HepG2 (cell line): ENCODE measurements around the gene IGF2. TPM values are rescaled to one million over a fixed set of nuclear protein-coding genes. Genes with fewer than 3 reads are reported as not detected.

ENCODE experiments used
- AKAP8 ChIP-seq: sonication (generic); formaldehyde crosslinking; IDR thresholded peaks from 2 replicates; pipeline ENCODE4 v1.5.1; 2020; ENCODE audit warnings: mild to moderate bottlenecking, missing genetic modification reagents
- ATF5 ChIP-seq: sonication (generic); formaldehyde crosslinking; IDR thresholded peaks from 2 replicates; pipeline ENCODE4 v1.4.0; 2020; ENCODE audit warnings: mild to moderate bottlenecking, low read depth, missing genetic modification reagents
- BATF2 ChIP-seq: sonication (generic); formaldehyde crosslinking; IDR thresholded peaks from 2 replicates; pipeline ENCODE4 v1.8.0; 2022; ENCODE audit warnings: mild to moderate bottlenecking, missing genetic modification reagents, moderate library complexity
- CBX1 ChIP-seq: IDR thresholded peaks from one replicate; pipeline ENCODE4 v1.6.1; 2016; ENCODE audit warnings: antibody characterized with exemption, low read depth
- DR1 ChIP-seq: sonication (generic); formaldehyde crosslinking; IDR thresholded peaks from 2 replicates; pipeline ENCODE4 v1.8.0; 2021; ENCODE audit warnings: mild to moderate bottlenecking, missing genetic modification reagents, inconsistent platforms
- ETV5 ChIP-seq: IDR thresholded peaks from 2 replicates; pipeline ENCODE4 v1.6.1; 2018; ENCODE audit warnings: missing biosample characterization, missing genetic modification reagents, inconsistent platforms, borderline replicate concordance
- FOXJ3 ChIP-seq: sonication (generic); formaldehyde crosslinking; IDR thresholded peaks from 2 replicates; pipeline ENCODE4 v1.4.0; 2020; ENCODE audit warnings: missing genetic modification reagents, mild to moderate bottlenecking, borderline replicate concordance
- HMGA1 ChIP-seq: sonication (generic); formaldehyde crosslinking; conservative IDR thresholded peaks from 2 replicates; pipeline ENCODE4 v1.4.0; 2020; ENCODE audit warnings: missing genetic modification reagents
- HNF1B ChIP-seq: sonication (generic); formaldehyde crosslinking; IDR thresholded peaks from 2 replicates; pipeline ENCODE4 v1.5.1; 2020; ENCODE audit warnings: mild to moderate bottlenecking, moderate library complexity, missing genetic modification reagents
- KDM2A ChIP-seq: sonication (generic); formaldehyde crosslinking; IDR thresholded peaks from 2 replicates; pipeline ENCODE4 v1.4.0; 2020; ENCODE audit warnings: low read depth, missing genetic modification reagents, borderline replicate concordance
- MTF2 ChIP-seq: sonication (generic); formaldehyde crosslinking; IDR thresholded peaks from 2 replicates; pipeline ENCODE4 v1.5.0; 2020; ENCODE audit warnings: missing genetic modification reagents, borderline replicate concordance
- POLR2AphosphoS5 ChIP-seq: IDR thresholded peaks from 2 replicates; pipeline ENCODE4 v1.6.1; 2012; ENCODE audit warnings: low read depth, low read length
- SALL1 ChIP-seq: sonication (generic); formaldehyde crosslinking; IDR thresholded peaks from 2 replicates; pipeline ENCODE4 v1.8.0; 2022; ENCODE audit warnings: mild to moderate bottlenecking, missing genetic modification reagents
- SRY ChIP-seq: sonication (generic); formaldehyde crosslinking; IDR thresholded peaks from 2 replicates; pipeline ENCODE4 v1.8.0; 2022; ENCODE audit warnings: mild to moderate bottlenecking, missing genetic modification reagents
- TEAD3 ChIP-seq: optimal IDR thresholded peaks from 2 replicates; pipeline ENCODE3; 2016; ENCODE audit warnings: borderline replicate concordance
- TFDP2 ChIP-seq: sonication (generic); formaldehyde crosslinking; IDR thresholded peaks from 2 replicates; pipeline ENCODE4 v1.4.0; 2020; ENCODE audit warnings: missing genetic modification reagents
- ZNF263 ChIP-seq: sonication (generic); formaldehyde crosslinking; IDR thresholded peaks from 2 replicates; pipeline ENCODE4 v1.4.0; 2020; ENCODE audit warnings: missing genetic modification reagents
- ZNF350 ChIP-seq: sonication (generic); formaldehyde crosslinking; IDR thresholded peaks from 2 replicates; pipeline ENCODE4 v1.4.0; 2020; ENCODE audit warnings: mild to moderate bottlenecking, low read depth, missing genetic modification reagents, borderline replicate concordance
- ZNF580 ChIP-seq: IDR thresholded peaks from 2 replicates; pipeline ENCODE4 v1.6.1; 2016; ENCODE audit warnings: low read depth, borderline replicate concordance
- polyA plus RNA-seq, 8 experiments: library from polyadenylated mRNA; depleted of rRNA in 3 of 8; stranded (reverse) in 7 of 8; unstranded in 1 of 8; fragments of >200 nt; fragmentation: Illumina TruSeq in 4 of 8; extraction: Trizol in 4 of 8; gene quantifications; 2 replicates each; pipeline versions ENCODE4 v1.2.1 to v1.2.3, GENCODE V29; 2011 to 2016; ENCODE audit warnings: low read depth in 4 of 8, missing spikeins in 1 of 8, mixed read lengths in 1 of 8; ENCODE audit not compliant: insufficient read depth in 1 of 8
- total RNA-seq, 5 experiments: library from RNA; depleted of rRNA; stranded (reverse); fragments of >200 nt; fragmentation: Illumina TruSeq; extraction: Trizol; gene quantifications; 2 replicates each; pipeline ENCODE4 v1.2.3, GENCODE V29; 2016; ENCODE audit warnings: low read depth in 1 of 5
- TF ChIP-seq, protein P1 (sequence below): sonication (generic); formaldehyde crosslinking; IDR thresholded peaks from 2 replicates; pipeline ENCODE4 v1.8.0; 2022; ENCODE audit warnings: missing genetic modification reagents, mild to moderate bottlenecking, inconsistent platforms, borderline replicate concordance
- TF ChIP-seq, protein P2 (sequence below), 2 experiments: sonication (generic) in 1 of 2; formaldehyde crosslinking in 1 of 2; IDR thresholded peaks; 2 replicates each; pipeline versions ENCODE4 v1.5.1 to v1.6.1; 2011 to 2020; ENCODE audit warnings: borderline replicate concordance in 1 of 2, low read depth in 1 of 2, low read length in 1 of 2, mild to moderate bottlenecking in 1 of 2, missing genetic modification reagents in 1 of 2, moderate library complexity in 1 of 2

Gene IGF2
- total and polyA plus RNA-seq, 2 of the 13 experiments (the other 11 are each of a cell fraction or from before 2014, with no cell fraction given): 79.1 to 254 TPM

DNA sequence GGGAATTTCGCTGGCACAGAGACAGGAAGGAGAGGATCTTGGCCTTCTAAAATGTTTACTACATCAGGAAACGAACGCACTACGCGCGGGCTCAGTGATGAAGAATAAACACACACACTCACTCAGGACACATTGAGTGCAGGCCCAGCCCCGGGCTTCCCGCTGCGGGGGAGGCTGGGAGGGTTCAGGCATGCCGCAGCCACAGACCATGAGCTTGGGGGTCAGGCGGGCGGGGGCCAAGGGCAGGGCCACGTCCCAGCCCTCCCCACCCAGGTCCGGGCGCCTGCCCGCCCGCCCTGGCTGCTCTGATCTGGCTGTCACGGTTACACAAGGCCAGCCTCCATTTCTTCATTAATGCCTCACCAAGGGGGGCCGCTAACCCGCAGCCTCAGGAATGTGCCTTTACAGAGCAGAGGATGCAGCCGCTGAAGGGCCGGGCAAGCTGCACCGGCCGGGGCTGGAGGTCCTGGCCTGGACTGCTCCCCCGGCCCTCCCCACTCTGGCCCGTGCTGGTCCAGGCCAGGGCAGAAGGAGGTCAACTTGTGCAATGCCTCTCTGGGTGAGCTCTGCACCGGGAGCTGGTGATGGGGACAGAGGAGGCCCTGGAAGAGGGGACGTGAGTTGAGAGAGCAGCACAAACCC lies 41.7 kb downstream of the IGF2 start (continued):
- TF ChIP-seq, protein P1, sequence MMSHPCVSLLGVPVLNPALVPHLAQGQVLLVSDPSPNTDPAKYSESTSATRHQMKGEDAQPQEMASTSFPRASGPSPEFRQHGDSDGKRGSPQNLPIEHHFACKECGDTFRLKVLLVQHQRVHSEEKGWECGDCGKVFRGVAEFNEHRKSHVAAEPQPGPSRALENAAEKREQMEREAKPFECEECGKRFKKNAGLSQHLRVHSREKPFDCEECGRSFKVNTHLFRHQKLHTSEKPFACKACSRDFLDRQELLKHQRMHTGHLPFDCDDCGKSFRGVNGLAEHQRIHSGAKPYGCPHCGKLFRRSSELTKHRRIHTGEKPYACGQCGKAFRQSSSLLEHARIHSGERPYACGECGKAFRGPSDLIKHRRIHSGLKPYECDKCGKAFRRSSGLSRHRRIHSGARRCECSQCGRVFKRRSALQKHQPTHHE (CRISPR knock-in tag): peak; percentile 52; the same call in 1 of the 2 replicates
- TF ChIP-seq POLR2AphosphoS5: 0 out of 2 replicates have a peak, but pooled peaks have one; percentile 18
- TF ChIP-seq KDM2A: no peak; the same call in 1 of the 2 replicates
- peak; percentile 76 for TF ChIP-seq TFDP2 (CRISPR knock-in tag)
- peak; percentile 72; the same call in 1 of the 2 replicates for TF ChIP-seq SALL1 (CRISPR knock-in tag)
- TF ChIP-seq HMGA1 (CRISPR knock-in tag): no peak
- peak; percentile 94 for TF ChIP-seq TEAD3 (CRISPR knock-in tag)
- no peak for TF ChIP-seq ATF5 (CRISPR knock-in tag)
- peak; percentile 63; the same call in 1 of the 2 replicates for TF ChIP-seq AKAP8 (CRISPR knock-in tag)
- TF ChIP-seq, protein P2, sequence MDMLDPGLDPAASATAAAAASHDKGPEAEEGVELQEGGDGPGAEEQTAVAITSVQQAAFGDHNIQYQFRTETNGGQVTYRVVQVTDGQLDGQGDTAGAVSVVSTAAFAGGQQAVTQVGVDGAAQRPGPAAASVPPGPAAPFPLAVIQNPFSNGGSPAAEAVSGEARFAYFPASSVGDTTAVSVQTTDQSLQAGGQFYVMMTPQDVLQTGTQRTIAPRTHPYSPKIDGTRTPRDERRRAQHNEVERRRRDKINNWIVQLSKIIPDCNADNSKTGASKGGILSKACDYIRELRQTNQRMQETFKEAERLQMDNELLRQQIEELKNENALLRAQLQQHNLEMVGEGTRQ (IDR thresholded peaks at IDR 0.05; ENCODE audit: low read depth, low read length): no peak
- TF ChIP-seq, protein P2 (CRISPR knock-in tag; IDR thresholded peaks at IDR 0.05; ENCODE audit: borderline replicate concordance): no peak
- TF ChIP-seq ZNF350: peak; percentile 47; the same call in 1 of the 2 replicates
- TF ChIP-seq ZNF263 (CRISPR knock-in tag): peak; percentile 49; the same call in 1 of the 2 replicates
- TF ChIP-seq CBX1: no peak
- TF ChIP-seq HNF1B: peak; percentile 76
- no peak for TF ChIP-seq DR1 (CRISPR knock-in tag)
- no peak for TF ChIP-seq MTF2 (CRISPR knock-in tag)
- TF ChIP-seq FOXJ3 (CRISPR knock-in tag): peak; percentile 71; the same call in 1 of the 2 replicates
- TF ChIP-seq SRY (CRISPR knock-in tag): no peak
- no peak for TF ChIP-seq BATF2
- no peak for TF ChIP-seq ZNF580 (CRISPR knock-in tag)
- peak; percentile 45; the same call in 1 of the 2 replicates for TF ChIP-seq ETV5 (CRISPR knock-in tag)
